Measurements from ENCODE around the gene FZD7.

GRCh38 chr2:202046572-202046971 lies 12.9 kb downstream of the FZD7 start:
- no peak for TF ChIP-seq CTCF (IDR thresholded peaks at IDR 0.05)
- no peak for TF ChIP-seq POLR2A (IDR thresholded peaks at IDR 0.05)

All from right lobe of liver (tissue), 4 donors.